HG03378 (cell line): ENCODE measurements around the gene S100A5.
"Not testable (repeated sequence)": the region's sequence is repeated elsewhere in the genome, so short reads cannot be mapped to it uniquely, and the experiment has no call there.

ENCODE experiments used
- ATAC-seq: cut with Tn5 transposase; IDR thresholded peaks from one replicate; pipeline ENCODE4 v1.9.1; 2021; ENCODE audit warnings: mild to moderate bottlenecking, moderate library complexity; ENCODE audit not compliant: unreplicated experiment

The S100A5 gene

DNA sequence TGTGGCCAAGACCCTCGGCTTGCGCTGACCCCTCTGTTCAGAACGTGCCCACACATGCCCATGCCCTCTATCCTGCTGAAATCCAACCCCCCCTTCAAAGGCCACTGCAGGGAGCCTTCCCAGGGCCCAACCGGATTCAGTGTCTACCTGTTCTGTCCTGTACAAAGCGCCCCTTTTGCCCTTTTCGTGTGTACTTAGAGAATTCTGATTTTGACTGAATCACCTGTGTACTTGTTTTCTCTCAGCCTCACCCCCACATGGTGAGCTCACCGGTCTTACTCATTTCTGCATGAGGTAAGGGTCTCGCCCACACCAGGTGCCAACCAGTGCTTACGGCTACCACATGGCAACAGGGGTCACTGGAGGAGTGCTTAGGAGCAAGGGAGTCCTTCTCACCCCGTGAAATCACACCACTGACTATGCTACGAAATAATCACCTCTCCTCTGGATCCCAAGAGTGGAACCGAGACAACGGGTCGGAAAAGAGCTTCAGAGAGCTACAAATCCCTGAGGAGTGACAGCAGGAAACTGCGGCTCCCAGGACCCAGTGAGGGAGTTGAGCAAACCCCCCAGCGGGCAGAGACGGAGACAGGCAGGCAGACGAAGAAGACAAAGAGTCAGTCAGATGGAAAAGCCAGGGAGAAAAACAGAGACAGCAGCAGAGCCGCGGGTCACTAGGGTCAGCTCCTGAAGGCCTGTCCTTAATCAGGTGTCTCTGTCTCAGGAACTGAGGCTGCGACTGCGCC lies 27.1 kb upstream of the S100A5 start:
- no peak for ATAC-seq

DNA sequence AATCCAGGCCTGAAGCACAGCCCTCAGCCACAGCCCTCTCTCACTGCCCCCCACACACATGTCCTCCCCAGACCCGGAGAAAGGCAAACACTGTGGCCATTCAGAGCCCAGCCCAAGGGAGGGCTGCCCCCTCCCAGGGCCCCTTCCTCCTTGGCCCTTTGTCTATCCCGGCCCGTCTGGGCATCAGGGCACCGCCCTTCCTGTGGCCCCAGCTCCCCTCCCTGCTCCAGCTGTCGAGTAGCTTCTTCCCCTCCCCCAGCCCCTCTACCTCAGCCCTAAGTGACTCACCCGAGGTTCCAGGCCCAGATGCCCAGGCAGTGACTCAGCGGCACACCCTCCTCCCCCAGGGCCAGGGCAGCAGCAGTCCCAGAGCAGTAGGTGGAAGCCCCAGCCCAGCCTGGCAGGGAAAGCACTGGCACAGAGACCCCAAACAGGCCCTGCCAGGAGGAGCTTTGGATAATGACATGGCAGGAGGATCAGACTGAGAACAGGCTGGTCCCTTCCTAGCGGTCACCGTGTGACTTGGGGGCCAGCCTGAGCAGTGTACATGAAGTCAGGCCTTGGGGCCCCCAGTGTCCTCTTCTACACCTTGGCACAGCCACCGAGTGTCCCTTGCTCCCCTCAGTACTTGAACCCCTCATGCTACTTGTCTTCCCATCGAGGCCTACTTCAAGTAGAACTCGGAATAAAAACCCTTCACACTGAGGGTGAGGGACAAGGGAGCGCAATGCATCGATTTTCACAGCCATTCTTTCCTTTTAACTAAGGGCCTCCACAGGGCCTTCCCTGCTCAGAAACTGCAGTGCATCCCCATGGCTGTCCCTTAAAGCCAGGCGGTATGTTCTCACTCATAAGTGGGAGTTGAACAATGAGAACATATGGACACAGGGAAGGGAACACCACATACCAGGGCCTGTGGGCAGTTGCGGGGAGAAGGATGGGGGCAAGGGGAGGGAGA lies 26.0 kb upstream of the S100A5 start:
- ATAC-seq, result no peak

- no peak for ATAC-seq
These were observed 25.0 kb upstream of the S100A5 start, which contains the start of gene S100A2 for GRCh38 chr1:153565529-153566374. Gene S100A2 (minus strand): TSS chr1:153565844. CDS start chr1:153563877, 1,967 bp downstream.

DNA sequence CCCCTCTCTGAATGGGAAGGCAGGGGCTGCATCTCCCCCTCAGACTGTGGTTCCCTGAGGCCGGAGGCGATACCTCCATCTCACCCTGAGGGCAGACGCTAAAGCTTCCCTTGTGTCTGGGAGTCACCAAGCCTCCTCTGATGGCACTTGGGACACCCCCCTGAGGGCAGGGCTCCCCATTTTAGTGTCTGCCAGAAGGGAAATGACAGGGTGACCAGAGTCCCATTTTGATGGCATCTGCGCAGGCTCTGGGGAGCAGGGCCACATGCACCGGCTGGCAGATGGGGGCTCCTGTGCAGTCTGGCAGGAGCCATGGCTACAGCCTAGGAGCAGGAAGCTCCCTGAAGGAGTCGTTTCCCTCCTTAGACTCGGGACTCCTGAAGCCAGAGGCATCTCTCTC lies 23.3 kb upstream of the S100A5 start:
- ATAC-seq, result no peak

GRCh38 chr1:153563483-153563901 lies 22.8 kb upstream of the S100A5 start:
- ATAC-seq, result no peak

DNA sequence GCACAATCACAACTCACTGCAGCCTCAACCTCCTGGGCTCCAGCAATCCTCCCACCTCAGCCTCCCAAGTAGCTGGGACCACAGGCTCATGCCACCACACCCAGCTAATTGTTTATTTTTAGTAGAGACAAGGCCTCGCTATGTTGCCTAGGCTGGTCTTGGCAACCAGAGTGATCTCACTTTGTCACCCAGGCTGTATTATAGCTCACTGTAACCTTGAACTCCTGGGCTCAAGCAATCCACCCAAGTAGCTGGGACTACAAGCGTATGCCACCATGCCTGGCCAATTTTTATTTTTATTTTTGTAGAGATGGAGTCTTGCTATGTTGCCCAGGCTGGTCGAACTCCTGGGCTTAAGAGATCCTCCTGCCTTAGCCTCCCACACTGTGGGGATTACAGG lies 21.3 kb upstream of the S100A5 start:
- not testable (repeated sequence) for ATAC-seq

DNA sequence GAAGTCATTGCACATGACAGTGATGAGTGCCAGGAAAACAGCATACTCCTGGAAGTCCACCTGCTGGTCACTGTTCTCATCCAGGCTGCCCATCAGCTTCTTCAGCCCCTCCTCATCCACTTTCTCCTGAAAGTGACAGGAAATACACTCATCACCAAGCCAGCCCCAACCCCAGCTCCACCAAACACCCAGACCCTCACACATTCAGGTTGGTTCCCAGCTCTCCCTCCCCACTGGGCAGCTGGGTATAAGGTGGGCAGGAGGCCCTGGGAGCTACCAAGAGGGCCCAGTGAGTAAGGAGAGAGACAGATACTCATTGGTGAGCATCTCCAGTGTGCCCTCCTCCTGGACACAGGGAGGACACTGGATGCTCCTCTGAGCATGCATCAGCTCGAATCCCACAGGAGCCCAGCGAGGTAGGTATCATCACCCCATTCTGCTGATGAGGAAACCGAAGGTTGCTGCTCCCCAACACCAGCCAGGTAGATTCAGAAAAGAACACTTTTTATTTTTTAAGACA lies 20.8 kb upstream of the S100A5 start:
- no peak for ATAC-seq

GRCh38 chr1:153560771-153561465 lies 20.2 kb upstream of the S100A5 start:
- no peak for ATAC-seq

DNA sequence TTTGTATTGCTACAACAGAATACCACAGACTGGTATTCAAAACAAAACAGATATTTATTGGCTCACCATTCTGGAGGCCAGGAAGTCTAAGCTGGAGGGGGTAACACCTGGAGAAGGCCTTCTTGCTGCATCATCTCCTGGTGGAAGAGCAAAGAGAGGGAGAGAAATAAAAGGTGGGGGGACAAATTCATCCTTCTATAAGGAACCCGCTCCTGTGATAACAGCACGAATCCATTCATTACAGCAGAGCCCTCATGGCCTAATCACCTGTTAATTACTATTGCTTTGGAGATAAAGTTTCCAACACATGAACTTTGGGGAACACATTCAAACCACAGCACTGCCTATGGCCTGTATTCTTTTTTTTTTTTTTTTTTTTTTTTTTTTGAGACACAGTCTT lies 19.5 kb upstream of the S100A5 start:
- ATAC-seq, result no peak

GRCh38 chr1:153557877-153558276 lies 17.1 kb upstream of the S100A5 start:
- no peak for ATAC-seq

DNA sequence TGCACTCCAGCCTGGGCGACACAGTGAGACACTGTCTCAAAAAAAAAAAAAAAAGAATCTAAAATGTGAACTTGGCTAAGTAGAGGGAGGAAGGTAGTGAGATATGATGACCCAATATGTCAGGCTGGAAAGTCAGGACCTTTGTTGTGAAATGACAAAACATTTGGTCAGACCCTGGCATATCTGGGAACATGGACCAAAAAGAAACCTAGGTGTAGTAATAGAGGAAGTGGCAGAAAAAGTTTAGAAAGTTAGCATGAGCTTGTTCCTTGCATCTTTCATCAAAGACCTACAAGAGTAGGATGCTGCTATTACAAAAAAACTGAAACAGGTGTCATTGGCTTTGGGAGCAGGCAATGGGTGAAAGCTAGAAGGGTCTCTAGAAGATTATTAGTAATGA lies 15.6 kb upstream of the S100A5 start:
- no peak for ATAC-seq

- ATAC-seq, result no peak
These were observed 13.3 kb upstream of the S100A5 start for GRCh38 chr1:153553830-153554541.

GRCh38 chr1:153553096-153553495 lies 12.4 kb upstream of the S100A5 start:
- no peak for ATAC-seq

- no peak for ATAC-seq
These were observed 11.6 kb upstream of the S100A5 start for GRCh38 chr1:153552335-153552734.

DNA sequence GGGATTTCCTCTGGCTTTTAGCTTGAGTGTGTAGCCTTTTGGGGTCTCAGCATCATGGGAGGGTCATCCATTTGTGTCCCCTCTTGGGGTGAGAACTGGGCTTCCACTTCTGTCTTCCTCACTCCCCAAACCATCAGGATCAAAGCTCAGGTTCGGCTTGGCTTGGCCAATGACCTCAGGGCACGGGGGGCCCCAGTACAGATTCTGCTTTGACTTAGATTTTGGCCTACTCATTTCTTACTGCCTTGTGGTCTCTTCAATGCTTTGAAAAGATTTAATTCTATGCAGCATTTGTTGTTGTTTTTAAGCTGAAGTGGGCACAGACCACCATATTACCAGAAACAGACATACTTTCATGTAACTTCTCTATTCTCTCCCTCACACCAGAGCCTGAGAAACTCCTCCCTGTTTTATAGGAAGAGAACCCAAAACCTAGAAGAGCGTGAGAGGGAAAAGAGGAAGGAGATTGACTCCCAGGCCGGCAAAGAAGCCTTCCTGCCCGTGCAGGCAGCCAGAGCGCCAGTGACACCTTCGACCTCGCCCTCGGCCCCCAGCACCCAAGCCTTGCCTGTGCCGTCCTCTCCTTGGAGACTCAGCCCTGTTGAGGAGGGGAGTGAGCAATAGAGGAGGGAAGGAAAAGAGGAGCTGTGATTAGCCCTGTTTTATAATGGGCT lies 10.2 kb upstream of the S100A5 start:
- no peak for ATAC-seq

GRCh38 chr1:153550398-153550758 lies 9.6 kb upstream of the S100A5 start:
- no peak for ATAC-seq

- ATAC-seq, result no peak
These were observed 9.1 kb upstream of the S100A5 start for GRCh38 chr1:153549741-153550397.
